RWPE1 (cell line): ENCODE data around the gene ANKMY1.
A peak's percentile ranks its signal among the peaks of the same experiment; 100 is the strongest.

Experiments
- CTCF ChIA-PET: fragments of 350-600 bp; sonication (Branson Sonifier 250); formaldehyde crosslinking; extraction: SDS; loops from one replicate; lab custom pipeline; 2021; lab: Yijun Ruan, JAX
- POLR2A ChIA-PET: fragments of 400-600 bp; formaldehyde crosslinking; extraction: SDS; loops from one replicate; lab custom pipeline; 2020; ENCODE audit warnings: antibody characterized with exemption; ENCODE audit not compliant: low non-redundant PET; lab: Yijun Ruan, JAX
- DNase-seq: peaks from one replicate; pipeline ENCODE4 v3.0.0; 2012; ENCODE audit warnings: low spot score
- H3K27ac ChIP-seq: fragments of 450-650 bp; 2 replicates; pipeline ENCODE4 v1.5.1; 2017
- TF ChIP-seq, protein P1 (sequence below): fragments of 450-650 bp; conservative IDR thresholded peaks from 2 replicates; pipeline ENCODE4 v1.5.1; 2017; ENCODE audit warnings: low read depth, mild to moderate bottlenecking

The ANKMY1 gene

DNA sequence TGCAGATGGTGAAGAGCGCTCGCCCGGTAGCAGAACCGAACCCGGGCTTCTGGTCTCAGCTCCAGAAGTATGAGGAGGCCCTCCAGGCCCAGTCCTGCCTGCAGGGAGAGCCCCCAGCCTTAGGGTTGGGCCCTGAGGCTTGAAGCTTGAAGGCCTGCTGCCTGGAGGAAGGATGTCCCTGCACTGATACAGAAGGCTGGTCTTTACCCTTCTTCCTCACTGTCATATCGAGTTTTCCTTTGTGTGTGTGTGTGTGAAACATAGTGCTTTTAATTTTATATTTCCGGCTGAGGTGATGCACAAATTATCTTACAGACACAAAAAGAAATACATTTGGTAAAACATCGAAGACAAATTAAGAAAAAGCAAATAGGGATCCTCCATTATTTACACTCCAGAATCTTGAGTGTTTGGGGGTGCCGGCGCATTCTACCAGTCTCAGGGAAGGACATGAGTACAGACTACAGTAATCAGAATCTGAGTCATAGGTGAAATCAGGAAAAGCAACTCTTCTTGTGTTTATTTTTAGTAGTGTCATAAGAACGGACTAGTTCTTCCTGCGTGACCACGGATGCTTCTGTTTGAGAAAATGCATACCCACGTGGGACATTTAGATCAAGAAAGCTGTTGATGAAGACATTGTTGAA is 3.7 kb upstream of the ANKMY1 start:
- TF ChIP-seq, protein P1, sequence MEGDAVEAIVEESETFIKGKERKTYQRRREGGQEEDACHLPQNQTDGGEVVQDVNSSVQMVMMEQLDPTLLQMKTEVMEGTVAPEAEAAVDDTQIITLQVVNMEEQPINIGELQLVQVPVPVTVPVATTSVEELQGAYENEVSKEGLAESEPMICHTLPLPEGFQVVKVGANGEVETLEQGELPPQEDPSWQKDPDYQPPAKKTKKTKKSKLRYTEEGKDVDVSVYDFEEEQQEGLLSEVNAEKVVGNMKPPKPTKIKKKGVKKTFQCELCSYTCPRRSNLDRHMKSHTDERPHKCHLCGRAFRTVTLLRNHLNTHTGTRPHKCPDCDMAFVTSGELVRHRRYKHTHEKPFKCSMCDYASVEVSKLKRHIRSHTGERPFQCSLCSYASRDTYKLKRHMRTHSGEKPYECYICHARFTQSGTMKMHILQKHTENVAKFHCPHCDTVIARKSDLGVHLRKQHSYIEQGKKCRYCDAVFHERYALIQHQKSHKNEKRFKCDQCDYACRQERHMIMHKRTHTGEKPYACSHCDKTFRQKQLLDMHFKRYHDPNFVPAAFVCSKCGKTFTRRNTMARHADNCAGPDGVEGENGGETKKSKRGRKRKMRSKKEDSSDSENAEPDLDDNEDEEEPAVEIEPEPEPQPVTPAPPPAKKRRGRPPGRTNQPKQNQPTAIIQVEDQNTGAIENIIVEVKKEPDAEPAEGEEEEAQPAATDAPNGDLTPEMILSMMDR = no peak
- peak overlapping the region; percentile 95 for H3K27ac ChIP-seq
- CTCF ChIA-PET = interaction anchor here (0.7 kb wide), 1 partner anchor 24 kb away, joined by 3 read pairs; no protein-coding TSS in a partner anchor
- POLR2A ChIA-PET = no interaction called here
- DNase-seq = no peak

DNA sequence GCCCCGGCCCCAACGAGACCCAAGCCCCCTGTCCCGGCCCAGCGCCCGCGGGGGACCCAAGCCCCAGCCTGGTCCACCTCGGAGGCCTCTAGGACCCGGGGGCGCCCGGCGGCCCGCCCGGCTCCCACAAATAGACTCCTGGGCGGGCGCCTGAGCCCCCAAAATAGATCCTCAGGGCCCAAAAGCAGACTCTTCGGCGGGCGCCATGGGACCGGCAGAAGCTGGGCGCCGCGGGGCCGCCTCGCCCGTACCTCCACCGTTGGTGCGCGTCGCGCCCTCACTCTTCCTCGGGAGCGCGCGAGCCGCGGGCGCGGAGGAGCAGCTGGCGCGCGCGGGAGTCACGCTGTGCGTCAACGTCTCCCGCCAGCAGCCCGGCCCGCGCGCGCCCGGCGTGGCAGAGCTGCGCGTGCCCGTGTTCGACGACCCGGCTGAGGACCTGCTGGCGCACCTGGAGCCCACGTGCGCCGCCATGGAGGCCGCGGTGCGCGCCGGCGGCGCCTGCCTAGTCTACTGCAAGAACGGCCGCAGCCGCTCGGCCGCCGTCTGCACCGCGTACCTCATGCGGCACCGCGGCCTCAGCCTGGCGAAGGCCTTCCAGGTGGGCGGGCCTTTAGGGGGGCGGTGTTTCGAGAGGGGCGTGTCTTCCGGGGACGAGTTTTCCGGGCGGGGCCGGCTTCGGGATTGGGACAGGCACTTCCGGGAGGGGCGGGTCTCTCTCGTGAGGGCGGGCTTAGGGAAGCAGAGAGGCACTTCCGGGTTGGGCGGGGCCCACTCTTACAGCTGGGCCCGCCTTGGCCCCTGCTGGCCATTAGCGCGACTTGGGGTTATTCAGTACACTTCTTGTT is 2.9 kb upstream of the ANKMY1 start:
- ChIA-PET CTCF (no interaction called here), POLR2A (interaction anchor here (0.6 to 1.0 kb wide), 2 partner anchors 25 to 33 kb away, joined by 3 to 8 read pairs; partner anchors contain the start of gene CAPN10)
- TF ChIP-seq, protein P1 = no peak
- DNase-seq = peak; percentile 92
- peak overlapping the region; percentile 95 for H3K27ac ChIP-seq

DNA sequence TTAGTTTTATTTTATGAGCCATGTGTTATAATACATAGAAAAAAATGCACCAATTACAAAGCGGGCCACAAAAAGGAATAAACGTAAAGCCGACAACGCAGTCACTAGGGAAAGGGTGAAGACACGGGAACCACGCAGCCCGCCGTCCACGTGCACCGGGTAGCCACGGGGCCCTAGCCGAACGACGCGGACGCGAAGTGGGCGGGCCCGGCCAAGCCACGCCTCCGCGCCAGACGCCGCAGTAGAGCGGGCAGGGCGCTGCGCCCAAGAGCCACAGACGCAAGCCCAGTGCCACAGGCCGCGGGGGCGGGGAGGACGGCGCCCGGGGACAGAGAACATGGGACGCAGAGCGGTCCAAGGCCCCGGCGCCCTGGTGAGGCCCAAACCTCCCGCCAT is 2.3 kb upstream of the ANKMY1 start, which contains the start of gene DUSP28:
Gene DUSP28, plus strand, starts transcription at position 274 of the 396 bp plus-strand sequence. CDS start 328 bp downstream, outside the sequence.
- ChIA-PET POLR2A (interaction anchor here (1.0 kb wide), 1 partner anchor 26 kb away, joined by 8 read pairs; the partner anchor contains the start of gene CAPN10), CTCF (no interaction called here)
- H3K27ac ChIP-seq = peak within 1 kb of the TSS; percentile 95
- TF ChIP-seq, protein P1 = no peak
- peak; percentile 83 for DNase-seq

DNA sequence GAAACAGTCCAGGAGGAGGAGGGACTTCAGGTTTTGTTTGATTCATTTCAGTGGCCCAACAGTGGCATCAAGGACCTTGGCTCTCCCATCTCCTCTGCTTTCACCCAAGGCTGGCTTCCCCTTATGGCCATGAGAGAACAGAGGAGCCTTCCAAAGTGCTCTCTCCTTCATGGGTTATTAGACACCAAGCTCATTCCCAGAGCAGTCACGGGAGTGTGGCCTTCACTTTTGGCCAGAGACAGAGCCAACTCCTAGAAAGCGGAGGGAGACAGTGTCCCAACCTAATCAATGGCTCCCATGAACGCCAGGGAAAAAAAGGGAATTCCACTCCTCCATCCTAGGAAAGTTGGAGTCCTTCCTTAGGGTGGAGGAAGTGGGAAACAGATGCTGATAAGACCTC is 1.5 kb upstream of the ANKMY1 start:
- TF ChIP-seq, protein P1 = no peak
- ChIA-PET POLR2A (no interaction called here), CTCF (interaction anchor here (0.7 kb wide), 1 partner anchor 509 kb away, joined by 3 read pairs; no protein-coding TSS in a partner anchor)
- DNase-seq = no peak
- H3K27ac ChIP-seq = no peak overlapping the region; the same call in 1 of the 2 replicates

DNA sequence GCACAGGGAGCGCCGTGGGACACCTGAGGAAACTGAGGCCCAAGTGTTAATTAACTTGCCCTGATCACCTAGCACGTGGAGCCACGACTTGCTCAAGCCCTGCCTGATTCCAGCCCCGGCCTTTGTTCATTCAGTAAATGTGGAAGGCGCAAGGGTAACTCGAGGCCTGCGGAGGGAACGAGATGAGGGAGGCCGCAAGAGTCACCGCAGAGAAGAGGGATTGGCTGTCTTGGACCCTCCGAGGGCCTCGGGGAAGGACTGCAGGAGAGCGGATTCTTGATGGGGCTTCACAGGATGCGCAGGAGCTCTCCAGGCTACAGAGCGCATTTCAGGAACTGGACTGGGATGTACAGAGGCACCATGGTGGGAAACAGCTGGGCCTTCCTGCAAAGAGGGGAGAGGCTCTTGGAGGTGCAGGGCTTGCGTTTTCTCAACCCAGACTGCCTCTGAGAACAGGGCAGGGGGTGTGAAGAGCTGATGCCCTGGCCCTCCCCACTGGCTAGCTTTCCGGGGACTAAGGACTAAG is 511 bp upstream of the ANKMY1 start:
- TF ChIP-seq, protein P1 = no peak
- ChIA-PET POLR2A (no interaction called here), CTCF (no interaction called here)
- no peak for DNase-seq
- peak overlapping the region; percentile 51 for H3K27ac ChIP-seq

DNA sequence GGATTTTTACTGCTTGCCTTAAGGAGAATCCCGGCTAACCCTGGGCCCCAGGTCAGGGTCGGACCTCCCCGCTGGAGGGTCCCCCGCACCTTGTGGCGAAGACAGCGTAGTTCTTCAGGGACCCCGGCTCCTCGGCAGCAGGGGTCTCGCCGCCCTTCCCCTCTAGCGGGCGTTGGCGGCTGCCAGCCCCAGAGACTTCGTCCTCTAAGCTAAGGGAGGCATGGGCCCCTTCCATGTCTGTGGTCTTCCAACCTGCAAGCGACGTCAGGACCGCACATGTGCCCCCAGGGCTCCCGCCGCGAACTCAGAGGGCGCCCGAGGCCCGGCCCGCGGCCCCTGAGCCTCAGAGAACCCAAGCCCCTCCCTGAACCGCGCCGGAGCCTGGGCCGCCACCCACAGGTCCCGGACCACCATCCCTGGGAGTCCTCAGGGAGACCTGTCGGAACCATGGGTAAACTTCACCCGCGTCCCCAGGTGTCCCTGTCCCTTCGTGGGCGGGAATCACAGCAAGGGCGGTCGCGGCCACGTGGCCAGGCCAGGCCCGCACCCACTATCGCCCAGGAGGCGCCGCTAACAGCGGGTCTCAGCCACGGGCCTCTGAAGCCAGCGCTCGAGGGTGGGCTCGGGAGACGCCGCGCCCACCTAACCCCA is 562 bp downstream of the ANKMY1 start:
- H3K27ac ChIP-seq = peak overlapping the region; percentile 51
- DNase-seq = no peak
- POLR2A ChIA-PET = no interaction called here
- CTCF ChIA-PET = interaction anchor here (0.7 kb wide), 1 partner anchor 22 kb away, joined by 4 read pairs; no protein-coding TSS in a partner anchor
- TF ChIP-seq, protein P1 = no peak
